HG03571 (cell line): ENCODE data around the gene SS18L1.

Source experiments
- ATAC-seq: cut with Tn5 transposase; IDR thresholded peaks from one replicate; pipeline ENCODE4 v1.9.1; 2021; ENCODE audit not compliant: unreplicated experiment

The SS18L1 gene

DNA sequence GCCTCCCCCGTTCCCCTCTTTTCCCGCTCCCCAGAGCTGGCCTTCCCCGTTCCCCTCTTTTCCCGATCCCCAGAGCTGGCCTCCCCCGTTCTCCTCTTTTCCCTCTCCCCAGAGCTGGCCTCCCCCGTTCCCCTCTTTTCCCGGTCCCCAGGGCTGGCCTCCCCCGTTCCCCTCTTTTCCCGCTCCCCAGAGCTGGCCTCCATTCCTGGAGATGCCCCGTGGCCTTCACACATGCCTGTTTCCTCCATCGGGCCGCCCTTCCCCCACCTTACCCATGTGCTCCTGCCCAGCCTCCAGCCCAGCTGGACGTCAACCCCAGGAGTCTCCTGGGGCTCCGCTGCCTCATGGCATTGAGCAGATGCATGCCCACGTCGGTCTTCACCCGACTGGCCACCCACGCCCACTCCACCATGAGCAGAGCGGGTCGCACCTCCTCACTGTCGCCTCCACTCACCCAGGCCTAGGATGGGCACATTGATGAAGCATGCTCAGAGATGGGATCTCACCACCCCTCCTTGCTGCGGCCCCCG lies 8.3 kb downstream of the SS18L1 start:
- ATAC-seq, result no peak

DNA sequence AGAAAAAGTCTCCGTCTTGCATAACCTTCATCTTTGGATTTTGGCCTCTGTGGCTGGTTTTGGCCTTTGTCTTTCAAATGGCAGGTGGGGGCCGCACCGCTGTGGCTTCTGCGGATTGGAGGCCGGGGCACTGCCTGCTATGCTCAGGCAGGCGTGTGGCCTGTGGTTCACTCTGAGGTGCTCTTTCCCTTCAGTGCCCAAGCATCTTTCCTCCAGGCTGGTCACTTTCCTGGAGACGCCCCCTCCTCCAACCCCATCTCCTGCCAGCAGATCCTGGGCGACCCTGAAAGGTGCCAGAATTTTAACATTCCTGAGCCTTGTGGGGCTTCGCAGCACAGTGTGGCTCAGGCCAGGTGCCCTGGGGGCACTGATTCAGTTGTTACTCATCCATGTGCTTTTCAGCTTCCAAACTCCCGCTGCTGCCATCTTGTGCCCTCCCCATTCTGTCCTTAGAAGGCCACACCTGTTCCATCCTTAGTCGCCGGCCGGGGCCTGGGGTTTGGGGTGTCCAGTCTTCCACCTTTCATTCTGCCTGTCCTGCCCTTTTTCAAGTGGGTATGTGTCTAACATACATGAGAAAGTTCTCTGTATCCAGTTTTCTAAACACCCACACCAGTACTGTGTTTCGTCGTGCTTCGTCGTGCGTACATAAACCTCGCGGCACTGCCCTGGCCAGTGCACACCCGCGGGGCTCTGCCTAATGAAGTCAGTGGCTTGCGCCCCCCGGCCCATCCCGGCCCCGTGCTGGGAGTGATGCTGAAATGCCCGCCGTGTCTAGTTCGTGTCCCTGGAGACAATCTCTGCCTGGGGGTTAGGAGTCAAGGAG lies 12.1 kb downstream of the SS18L1 start:
- ATAC-seq, result no peak

DNA sequence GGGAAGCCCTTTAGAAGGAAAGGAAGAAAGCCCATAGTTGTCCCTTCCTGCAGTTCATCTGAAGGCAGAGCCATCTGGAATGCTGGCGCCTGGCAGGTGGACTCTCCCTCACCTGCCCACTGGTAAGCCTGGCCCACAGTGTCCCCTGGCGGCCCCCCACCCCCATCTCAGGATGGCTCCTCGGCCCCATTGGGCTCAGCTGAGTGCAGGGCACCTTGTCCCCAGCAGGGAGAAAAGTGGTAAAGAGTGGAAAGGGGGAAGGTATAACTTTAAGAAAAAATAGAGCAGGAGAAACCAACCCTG lies 12.6 kb downstream of the SS18L1 start:
- ATAC-seq, result no peak

DNA sequence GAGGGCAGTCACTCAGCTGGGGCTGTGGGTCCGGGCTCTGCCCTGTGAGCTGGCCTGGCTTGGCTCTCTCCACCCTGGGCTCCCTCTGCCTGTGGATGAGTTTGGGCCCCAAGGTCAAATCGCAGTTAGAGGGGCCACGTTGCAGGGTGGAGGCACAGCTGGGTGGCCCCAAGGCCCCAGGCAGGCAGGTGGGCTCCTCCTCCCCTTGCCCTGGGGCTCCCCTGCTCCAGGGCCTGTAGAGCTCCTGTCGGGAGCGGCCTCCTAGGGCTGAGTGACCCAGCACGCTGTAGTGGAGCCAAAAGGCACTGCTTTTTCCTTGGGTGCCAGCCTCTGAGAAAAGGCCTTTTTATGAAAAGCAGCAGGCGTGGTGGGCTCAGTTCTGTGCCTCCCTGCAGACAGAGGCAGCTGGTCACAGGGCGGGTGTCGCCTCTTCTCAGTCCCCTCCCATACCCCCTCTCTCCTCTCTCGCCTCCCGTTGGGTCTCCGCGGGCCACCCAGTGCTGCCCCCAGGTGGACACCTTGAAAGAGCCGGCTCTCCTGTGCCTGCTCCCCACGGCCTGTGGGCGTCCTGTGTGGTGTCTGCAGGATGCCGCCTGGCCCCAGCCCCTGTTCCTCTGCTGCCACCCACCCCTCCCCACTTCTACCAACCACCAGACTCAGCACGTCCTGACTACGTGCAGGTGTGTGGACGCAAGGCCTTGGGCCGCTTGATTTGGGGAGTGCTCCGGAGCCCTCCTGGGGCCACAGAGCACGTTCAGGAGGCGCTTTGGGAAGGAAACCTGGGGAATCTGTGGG lies 13.2 kb downstream of the SS18L1 start:
- peak; percentile 78 for ATAC-seq

DNA sequence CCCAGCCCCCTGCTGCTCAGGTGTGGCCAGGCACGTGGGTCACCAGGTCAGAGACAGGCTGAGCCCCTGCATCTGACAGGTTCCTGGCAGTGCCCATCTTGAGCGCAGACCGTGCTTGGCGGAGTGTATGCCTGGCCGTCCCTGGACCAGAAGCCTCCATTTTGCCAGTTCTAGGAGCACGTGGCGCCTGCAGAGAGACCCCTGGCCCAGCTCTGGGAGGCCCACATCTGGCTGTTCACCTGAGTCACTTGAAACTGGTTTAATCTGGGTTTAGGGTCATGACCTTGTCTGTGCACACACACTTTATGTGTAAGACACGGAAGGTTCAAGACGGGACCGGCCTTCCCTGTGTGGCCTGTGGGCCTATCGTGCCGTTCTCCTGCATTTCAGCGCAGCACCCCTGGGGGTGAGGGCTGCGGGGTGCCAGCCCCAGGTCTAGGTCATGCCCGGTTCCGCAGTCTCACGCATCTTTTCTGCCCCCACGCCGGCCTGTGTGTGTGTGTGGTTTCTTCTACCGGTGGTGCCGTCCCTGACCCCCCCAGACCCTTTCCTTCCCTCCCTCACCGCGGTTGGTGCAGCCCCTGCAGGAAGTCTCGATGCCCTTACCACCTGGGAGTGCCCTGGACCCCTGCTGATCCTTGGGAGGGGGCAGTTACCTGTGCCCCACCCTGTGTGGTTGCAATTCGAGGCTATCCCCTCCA lies 14.0 kb downstream of the SS18L1 start:
- no peak for ATAC-seq

DNA sequence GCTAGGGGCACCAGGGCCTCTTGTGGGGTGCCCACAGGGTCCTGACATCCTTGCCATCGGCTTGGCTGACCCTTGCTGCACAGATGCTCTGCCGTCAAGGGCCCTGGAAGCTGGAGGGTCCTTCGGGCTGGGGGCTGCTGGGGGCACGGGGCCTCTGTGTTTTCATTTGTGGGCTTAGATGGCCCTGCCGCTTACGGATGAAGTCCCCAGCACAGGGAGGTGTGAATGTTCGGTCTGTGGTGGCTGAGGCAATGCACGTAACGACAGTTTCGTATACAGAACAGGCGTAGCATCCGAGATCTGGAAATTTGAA lies 14.5 kb downstream of the SS18L1 start:
- no peak for ATAC-seq

DNA sequence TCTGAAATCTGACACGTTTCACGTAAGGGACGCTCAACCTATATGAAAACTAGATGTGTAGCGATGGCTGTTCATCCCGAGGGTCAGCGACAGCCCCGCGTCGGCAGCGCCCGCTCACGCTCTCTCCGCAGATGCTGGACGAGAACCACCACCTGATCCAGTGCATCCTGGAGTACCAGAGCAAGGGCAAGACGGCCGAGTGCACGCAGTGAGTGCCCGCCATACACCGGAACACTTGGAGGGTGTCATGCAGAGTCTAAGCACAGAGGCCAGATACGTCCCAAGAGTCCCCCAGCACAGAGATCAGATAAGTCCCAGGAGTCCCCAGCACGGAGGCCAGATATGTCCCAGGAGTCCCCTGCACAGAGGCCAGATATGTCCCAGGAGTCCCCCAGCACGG lies 15.0 kb downstream of the SS18L1 start:
- no peak for ATAC-seq

DNA sequence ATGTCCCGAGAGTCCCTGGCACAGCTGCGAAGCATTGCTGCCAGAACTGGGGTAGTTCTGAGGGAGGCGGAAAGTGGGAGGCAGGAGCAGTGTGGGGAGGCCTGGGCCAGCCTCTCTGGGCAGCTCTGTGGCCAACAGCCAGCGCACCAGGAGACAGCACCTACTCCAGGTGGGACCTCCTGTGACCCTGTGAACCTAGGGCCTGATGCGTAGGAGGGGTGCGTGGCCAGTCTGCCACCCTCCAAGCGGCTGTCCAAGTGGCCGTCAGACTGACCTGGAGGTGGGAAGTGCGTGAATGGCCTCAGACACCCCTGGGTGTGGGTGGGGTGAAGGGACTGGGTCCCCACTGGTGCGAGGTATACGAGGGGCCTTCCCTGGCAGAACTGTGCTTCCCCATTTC lies 15.5 kb downstream of the SS18L1 start:
- ATAC-seq, result no peak

DNA sequence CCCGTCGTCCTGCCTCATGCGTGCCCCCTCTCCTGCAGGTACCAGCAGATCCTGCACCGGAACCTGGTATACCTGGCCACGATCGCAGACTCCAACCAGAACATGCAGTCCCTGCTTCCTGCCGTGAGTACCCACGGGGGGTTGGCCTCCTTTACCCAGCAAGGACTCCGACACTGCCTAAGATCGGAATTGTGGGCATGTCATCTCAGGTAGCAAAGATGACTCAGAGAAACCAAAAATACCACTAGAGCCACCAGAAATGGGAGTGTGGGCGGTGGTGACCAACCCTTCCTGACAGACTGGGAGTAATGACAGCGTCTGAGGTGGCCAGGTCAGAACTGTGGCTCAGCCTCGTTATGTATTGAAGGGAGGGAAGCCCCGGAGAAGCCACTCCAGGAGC lies 16.3 kb downstream of the SS18L1 start:
- ATAC-seq, result no peak

DNA sequence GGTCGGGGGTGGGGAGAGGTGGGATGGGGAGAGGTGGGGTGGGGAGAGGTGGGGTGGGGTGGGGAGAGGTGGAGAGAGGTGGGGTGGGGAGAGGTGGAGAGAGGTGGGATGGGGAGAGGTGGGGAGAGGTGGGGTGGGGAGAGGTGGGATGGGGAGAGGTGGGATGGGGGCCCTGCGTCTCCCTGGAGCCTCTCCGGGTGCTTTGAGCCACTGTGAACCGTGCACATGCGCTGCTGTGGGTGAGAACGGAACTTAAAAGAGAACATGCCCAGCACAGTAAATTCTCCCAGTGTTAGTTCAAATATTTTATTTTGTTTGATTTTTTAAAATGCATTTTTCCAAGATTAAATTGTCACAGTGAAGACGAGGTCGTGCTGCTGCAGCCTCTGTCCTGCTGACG lies 16.7 kb downstream of the SS18L1 start:
- no peak for ATAC-seq

DNA sequence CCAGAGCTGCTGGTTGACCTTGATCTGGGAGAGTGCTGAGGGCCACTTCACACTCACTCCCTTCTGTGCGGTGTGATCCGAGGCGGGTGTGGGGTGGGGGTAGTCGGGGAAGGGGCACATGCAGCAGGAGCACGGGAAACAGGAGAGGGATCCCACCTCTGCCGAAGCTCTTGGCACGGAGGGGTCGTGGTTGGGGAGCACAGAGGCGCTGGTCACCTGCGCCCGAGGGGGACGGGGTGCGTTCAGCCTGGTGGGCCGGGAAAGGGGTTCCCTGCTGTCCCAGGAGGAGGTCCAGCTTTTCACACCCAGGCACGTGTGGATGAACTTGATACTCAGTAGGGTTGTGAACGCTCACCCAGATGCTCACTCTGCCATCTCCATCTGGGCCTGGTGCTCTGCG lies 17.3 kb downstream of the SS18L1 start:
- no peak for ATAC-seq

DNA sequence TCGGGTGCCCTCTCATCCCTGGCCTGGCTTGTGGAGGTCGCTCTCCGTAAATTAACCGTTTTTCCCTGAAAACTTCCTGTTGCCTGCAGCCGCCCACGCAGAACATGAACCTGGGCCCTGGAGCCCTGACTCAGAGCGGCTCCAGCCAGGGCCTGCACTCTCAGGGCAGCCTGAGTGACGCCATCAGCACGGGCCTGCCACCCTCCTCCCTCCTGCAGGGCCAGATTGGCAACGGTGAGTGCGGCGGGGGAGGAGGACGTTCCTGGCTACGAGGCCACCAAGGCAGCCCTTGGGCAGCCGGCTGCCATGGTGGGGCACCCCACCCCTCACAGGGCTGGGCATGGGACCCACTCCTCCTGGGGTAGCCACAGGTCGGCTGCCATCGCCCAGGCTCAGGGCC lies 17.8 kb downstream of the SS18L1 start:
- no peak for ATAC-seq

DNA sequence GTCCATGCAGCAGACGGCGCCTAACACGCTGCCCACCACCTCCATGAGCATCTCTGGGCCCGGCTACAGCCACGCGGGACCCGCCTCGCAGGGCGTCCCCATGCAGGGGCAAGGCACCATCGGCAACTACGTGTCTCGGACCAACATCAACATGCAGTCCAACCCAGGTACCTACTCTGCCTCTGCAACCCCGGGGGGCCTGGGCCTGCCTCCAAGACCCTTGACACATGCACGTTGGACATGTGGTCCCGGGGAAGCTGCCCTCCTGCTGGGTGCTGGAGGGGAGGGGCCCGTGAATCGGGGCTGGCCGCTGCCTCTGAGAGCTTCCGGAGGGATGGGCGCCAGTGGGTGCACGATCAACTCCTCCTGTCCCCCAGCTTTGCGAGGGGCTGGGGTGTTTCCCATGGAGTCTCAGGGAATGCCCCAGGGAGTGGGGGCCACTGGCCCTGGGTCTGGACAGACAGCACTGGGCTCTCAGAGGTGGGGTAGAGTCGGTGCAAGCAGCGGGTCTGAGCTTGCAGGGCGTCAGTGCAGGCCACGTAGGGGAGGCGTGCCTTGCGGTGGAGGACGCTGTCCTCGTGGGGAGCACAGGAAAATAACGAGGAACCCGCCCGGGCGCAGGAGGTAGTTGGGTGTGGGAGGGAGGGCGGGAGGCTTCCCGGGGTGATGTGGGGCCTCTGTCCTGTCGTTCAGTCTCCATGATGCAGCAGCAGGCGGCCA lies 19.4 kb downstream of the SS18L1 start:
- no peak for ATAC-seq

DNA sequence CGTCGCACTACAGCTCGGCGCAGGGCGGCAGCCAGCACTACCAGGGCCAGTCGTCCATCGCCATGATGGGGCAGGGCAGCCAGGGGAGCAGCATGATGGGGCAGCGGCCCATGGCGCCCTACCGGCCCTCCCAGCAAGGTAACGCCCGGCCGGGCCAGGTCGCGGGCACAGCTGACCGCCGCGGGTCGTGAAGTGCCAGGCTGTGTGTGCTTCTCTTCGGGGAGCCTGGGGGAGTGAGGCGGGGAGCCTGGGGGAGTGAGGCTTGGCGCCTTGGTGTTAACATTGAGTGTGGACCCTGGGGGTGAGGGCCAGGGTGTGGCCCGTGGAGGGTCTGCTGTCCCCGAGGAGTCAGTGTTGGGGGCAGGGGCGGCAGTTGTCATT lies 19.9 kb downstream of the SS18L1 start:
- no peak for ATAC-seq

DNA sequence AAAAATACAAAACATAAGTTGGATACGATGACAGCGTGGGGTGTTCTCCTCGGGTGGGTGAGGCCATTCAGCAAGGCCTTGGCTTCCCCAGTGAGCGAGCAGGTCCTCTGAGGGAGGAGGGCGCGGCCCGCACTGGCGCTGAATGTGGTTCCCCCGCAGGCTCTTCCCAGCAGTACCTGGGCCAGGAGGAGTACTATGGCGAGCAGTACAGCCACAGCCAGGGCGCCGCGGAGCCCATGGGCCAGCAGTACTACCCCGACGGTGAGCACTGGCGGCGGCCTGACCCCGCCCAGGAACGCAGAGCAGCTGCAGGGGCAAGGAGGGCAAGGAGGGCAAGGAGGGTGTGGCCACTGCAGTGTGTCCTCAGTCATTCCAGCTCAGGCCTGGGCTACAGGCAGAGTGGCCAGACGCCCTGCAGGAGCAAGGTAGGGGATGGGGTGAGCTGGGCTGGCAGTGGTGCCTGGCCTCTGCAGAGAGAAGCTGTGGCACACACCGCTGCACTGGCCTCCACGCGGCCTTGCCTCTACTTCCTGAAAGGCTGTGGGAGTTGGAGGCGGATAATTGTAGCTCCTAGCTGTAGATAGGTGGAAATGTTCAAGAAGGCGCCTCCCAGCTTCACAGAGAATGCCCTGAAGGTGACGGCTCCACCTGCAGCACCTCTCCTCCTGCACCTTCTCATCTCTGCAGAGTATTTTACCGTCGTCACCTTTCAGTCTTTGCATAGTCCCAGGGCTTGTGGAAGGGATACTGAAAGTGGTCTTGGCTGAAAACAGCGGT lies 20.6 kb downstream of the SS18L1 start:
- no peak for ATAC-seq

DNA sequence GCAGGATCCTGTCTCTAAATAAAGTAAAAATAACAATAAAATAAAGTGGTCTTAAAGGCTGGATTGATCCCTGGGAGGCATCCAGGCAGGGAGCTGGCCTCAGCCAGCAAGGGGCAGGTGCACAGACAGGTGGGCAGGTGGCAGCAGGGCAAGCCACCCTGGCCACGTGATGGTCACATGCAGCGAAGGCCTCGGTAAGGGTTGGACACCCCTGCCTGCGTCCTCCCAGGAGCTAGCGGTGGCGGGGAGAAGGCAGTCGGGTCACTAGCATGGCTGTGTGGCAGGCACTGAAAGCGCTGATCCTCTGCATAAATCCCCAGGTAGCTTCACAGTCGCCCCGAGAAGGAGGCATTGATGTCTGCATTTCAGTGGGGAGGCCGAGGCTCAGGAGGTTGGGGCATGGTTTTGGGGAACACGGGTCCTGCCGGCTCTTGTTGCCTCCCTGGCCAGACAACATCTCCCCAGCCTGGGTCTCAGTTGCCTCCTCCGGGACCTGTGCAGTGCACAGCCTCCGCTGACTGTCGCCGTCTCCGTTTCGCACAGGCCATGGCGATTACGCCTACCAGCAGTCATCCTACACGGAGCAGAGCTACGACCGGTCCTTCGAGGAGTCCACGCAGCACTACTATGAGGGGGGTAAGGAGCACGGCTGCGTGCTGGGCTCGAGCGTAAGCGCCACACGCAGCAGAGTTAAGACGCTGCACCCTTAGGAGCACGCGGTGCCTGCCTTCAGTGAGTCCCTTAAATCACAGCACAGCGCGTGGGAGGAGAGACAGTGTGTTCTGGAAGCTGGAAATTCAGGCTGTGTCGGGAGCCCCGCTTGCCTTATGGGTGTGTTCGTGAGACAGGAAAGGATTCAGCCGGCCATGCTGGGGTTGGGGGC lies 21.6 kb downstream of the SS18L1 start:
- no peak for ATAC-seq

DNA sequence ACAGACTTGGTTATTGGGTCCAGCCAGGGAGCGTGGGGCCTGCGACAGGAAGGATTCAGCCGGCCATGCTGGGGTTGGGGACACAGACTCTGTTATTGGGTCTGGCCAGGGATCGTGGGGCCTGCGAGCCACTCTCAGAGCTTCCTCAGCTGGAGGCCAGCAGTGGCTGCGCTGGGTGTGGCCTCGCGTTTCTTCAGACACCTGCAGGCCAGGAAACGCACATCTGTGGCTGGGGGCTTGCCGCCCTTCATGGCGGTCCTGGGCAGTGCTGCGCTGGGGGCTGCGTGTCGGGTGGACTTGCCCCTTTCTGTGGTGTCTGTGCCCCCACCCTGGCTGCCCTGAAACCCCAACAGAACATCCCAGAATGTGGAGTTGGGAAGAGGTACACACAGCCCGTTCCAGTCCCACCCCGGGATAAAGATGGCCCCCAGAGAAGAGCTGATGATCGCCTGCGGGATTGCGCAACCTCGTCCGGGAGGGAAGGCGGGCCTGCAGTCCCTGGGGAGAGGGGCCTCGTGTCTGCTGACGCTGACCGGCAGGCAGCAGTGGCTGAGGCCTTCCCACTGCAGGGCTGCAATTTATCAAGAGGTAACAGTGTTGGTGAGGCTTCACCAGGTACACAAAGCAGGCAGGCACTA lies 22.3 kb downstream of the SS18L1 start:
- ATAC-seq, result no peak

DNA sequence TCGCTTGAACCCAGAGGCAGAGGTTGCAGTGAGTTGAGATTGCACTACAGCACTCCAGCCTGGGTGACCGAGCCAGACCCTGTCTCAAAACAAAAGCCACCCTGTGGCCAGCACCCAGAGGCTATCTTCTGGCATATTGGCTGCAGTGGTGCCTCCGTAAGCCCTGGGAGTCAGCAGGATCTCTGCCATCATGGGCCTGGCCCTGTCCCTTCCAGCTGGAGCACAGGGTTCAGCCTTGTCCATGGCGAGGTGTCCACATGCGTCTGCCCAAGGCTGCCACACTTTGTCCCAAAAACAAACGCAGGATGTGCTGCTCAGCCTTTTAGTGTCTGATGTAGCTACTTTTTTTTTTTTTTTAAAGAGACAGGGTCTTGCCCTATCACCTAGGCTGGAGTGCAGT lies 23.9 kb downstream of the SS18L1 start:
- ATAC-seq, result no peak

DNA sequence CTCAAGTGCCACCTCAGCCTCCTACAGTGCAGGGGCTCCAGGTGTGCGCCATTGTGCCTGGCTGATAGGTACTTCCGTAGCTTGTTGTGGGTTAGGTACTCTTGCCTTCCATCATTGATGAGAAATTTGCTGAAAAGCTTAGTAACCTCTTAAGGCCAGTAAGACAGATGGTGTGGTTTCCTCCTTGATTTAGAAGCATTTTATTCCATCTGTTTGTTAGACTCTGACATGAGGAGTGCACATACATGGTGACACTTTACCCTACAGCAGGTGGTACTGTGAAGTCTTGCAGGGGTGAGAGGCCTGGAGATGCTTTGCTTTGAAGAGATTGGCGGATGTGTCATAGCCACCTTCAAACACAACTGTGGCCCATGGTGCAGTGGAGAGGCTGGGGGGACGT lies 24.5 kb downstream of the SS18L1 start:
- ATAC-seq, result no peak
